GM12878 (cell line): ENCODE data around the gene PEX5. TPM values are rescaled to one million over a fixed set of nuclear protein-coding genes. Genes with fewer than 3 reads are reported as not detected.

Experiments used
- ATAC-seq: fragments of 200-7000 bp; cut with Tn5 transposase; 3 replicates; pipeline ENCODE4 v1.9.1; 2020; ENCODE audit warnings: mild to moderate bottlenecking, moderate library complexity
- BruUV-seq: library from RNA; stranded (reverse); fragments of 400-500 nt; replicated peaks from 2 replicates; lab custom pipeline; 2021; lab: Mats Ljungman, UMichigan
- CTCF ChIA-PET: fragments of 300-600 bp; sonication (Branson Sonifier 250); formaldehyde crosslinking; extraction: SDS; loops from one replicate; lab custom pipeline; 2021; ENCODE audit warnings: inconsistent platforms; lab: Yijun Ruan, JAX
- POLR2A ChIA-PET: fragments of 350-600 bp; formaldehyde crosslinking; extraction: SDS; loops from one replicate; lab custom pipeline; 2021; ENCODE audit warnings: inconsistent platforms; lab: Charles Lee
- RAD21 ChIA-PET: fragments of 300-600 bp; sonication (Branson Sonifier 250); formaldehyde crosslinking; loops from one replicate; lab custom pipeline; 2023; ENCODE audit warnings: antibody characterized with exemption; ENCODE audit not compliant: unreplicated experiment; lab: Charles Lee
- SMC1A ChIA-PET: fragments of 300-600 bp; sonication (Branson Sonifier 250); formaldehyde crosslinking; loops from one replicate; lab custom pipeline; 2023; ENCODE audit not compliant: unreplicated experiment, uncharacterized antibody; lab: Charles Lee
- DNase-seq: peaks from one replicate; pipeline ENCODE4 v3.0.0-alpha.2; 2011; ENCODE audit warnings: low read depth, low spot score
- FAIRE-seq: peaks from 3 replicates; lab custom pipeline; 2011; peaks lifted over from hg19 to GRCh38; lab: Jason Lieb, UNC
- H2AFZ ChIP-seq: 2 replicates; pipeline ENCODE4 v1.6.0; 2011; ENCODE audit warnings: low read depth, low read length, control low read depth; ENCODE audit not compliant: control insufficient read depth
- H3K27ac ChIP-seq: 2 replicates; pipeline ENCODE4 v1.5.1; 2011; ENCODE audit warnings: control low read depth; ENCODE audit not compliant: control insufficient read depth, insufficient read depth
- H3K27me3 ChIP-seq, 2 experiments: replicated peaks in 1 of 2; 2 replicates each; pipeline versions ENCODE4 v1.6.0 to v1.6.1; 2011; ENCODE audit warnings: low read length in 1 of 2; ENCODE audit not compliant: control insufficient read depth in 2 of 2, insufficient read depth in 2 of 2
- H3K36me3 ChIP-seq, 2 experiments: 2 replicates each; pipeline ENCODE4 v1.5.1; 2011; ENCODE audit warnings: low read length in 1 of 2; ENCODE audit not compliant: control insufficient read depth in 2 of 2, insufficient read depth in 2 of 2
- H3K4me1 ChIP-seq: 2 replicates; pipeline ENCODE4 v1.6.1; 2011; ENCODE audit warnings: mild to moderate bottlenecking, low read length, moderate library complexity, mixed read lengths; ENCODE audit not compliant: control insufficient read depth, insufficient read depth
- H3K4me2 ChIP-seq: 2 replicates; pipeline ENCODE4 v1.6.0; 2011; ENCODE audit warnings: control low read depth; ENCODE audit not compliant: control insufficient read depth, insufficient read depth
- H3K4me3 ChIP-seq: fragments of 200-600 bp; sonication (generic); 2 replicates; pipeline ENCODE4 v1.5.1; 2016
- H3K79me2 ChIP-seq: 2 replicates; pipeline ENCODE4 v1.6.0; 2011; ENCODE audit warnings: low read length; ENCODE audit not compliant: control insufficient read depth, insufficient read depth
- H3K9ac ChIP-seq: 2 replicates; pipeline ENCODE4 v1.8.0; 2011; ENCODE audit warnings: low read length, control low read depth, mixed read lengths; ENCODE audit not compliant: control insufficient read depth, insufficient read depth
- H3K9me3 ChIP-seq: replicated peaks from 3 replicates; pipeline ENCODE4 v1.5.1; 2011; ENCODE audit warnings: mild to moderate bottlenecking, low read length; ENCODE audit not compliant: control insufficient read depth, insufficient read depth
- H4K20me1 ChIP-seq: 2 replicates; pipeline ENCODE4 v1.6.0; 2011; ENCODE audit not compliant: control insufficient read depth, insufficient read depth
- HDAC6 ChIP-seq: fragments of 200-600 bp; sonication (generic); IDR thresholded peaks from one replicate; pipeline ENCODE4 v1.8.0; 2017; ENCODE audit warnings: antibody characterized with exemption; ENCODE audit not compliant: unreplicated experiment
- POLR2AphosphoS2 ChIP-seq: IDR thresholded peaks from 2 replicates; pipeline ENCODE4 v1.6.1; 2011; ENCODE audit warnings: low read depth, mild to moderate bottlenecking, low read length, improper control_type of control experiment, moderate library complexity
- SMAD1 ChIP-seq: fragments of 450-650 bp; IDR thresholded peaks from 2 replicates; pipeline ENCODE4 v1.6.1; 2018; ENCODE audit warnings: mild to moderate bottlenecking, low read depth; ENCODE audit not compliant: partially characterized antibody
- TAF1 ChIP-seq: IDR thresholded peaks from 2 replicates; pipeline ENCODE4 v1.6.1; 2011; ENCODE audit warnings: mild to moderate bottlenecking, low read depth, low read length, borderline replicate concordance
- TCF3 ChIP-seq: IDR thresholded peaks from 2 replicates; pipeline ENCODE4 v1.6.1; 2012; ENCODE audit warnings: low read depth, mild to moderate bottlenecking, low read length, borderline replicate concordance; ENCODE audit not compliant: insufficient read depth
- WGBS: methylation state at CpG from one replicate; pipeline ENCODE4 v1.1.6; 2016; ENCODE audit warnings: low lambda C conversion rate; ENCODE audit not compliant: insufficient replicate concordance, insufficient coverage; ENCODE audit errors: missing lambda C conversion rate; 5-methylcytosine and 5-hydroxymethylcytosine counted together
- in situ Hi-C: fragments of 300-500 bp; cut with MboI; formaldehyde crosslinking; loops from 9 replicates; pipeline ENCODE4 v1.14.3; 2018; ENCODE audit warnings: mixed read lengths
- intact Hi-C: fragments of 100-400 bp; cut with micrococcal nuclease; formaldehyde crosslinking; loops from one replicate; pipeline ENCODE4 v1.14.2; 2022; ENCODE audit not compliant: unreplicated experiment
- polyA plus RNA-seq, 11 experiments: library from polyadenylated mRNA; depleted of rRNA in 4 of 11; unstranded in 6 of 11; stranded (reverse) in 5 of 11; fragments of >200 nt; fragmentation: Nextera tagmentation in 4 of 11; fragmentation: Illumina TruSeq in 1 of 11; extraction: Ambion mirVana in 4 of 11; extraction: Trizol in 1 of 11; gene quantifications; 1 replicate in 1 of 11; 2 replicates in 10 of 11; pipeline versions ENCODE4 v1.2.1 to v1.2.3, GENCODE V29; 2011 to 2016; ENCODE audit warnings: inconsistent platforms in 2 of 11, missing spikeins in 2 of 11, low read depth in 1 of 11
- total RNA-seq, 4 experiments: library from RNA; depleted of rRNA in 3 of 4; stranded (reverse); fragments of >200 nt in 3 of 4; fragmentation: Illumina TruSeq in 1 of 4; extraction: Trizol in 1 of 4; gene quantifications; 2 replicates each; pipeline versions ENCODE4 v1.2.1 to v1.2.3, GENCODE V29; 2013 to 2021
- TF ChIP-seq, protein P1 (sequence below): IDR thresholded peaks from 2 replicates; pipeline ENCODE4 v1.6.1; 2011; ENCODE audit warnings: borderline replicate concordance, low read depth, mild to moderate bottlenecking, moderate library complexity, low read length; ENCODE audit not compliant: insufficient read depth, poor library complexity, severe bottlenecking

PEX5 gene
- total and polyA plus RNA-seq, 10 of the 15 experiments (the other 5 are each of a cell fraction or from before 2014, with no cell fraction given), result 1.3 to 31.9 (median 13.1) TPM

DNA sequence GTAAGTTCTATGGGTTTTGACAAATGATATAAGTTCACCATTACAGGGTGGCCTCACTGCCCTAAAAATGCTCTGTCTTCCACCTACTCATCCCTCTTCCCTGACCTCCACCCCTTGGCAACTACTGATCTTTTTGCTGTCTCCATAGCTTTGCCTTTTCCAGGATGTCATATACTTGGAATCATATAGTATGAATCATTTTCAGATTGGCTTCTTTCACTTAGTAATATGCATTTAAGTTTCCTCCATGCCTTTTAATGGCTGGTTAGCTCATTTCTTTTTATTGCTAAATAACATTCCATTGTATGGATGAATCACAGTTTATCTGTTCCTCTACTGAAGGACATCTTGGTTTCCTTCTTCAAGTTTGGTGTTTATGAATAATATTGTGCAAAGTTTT, 14.0 kb upstream of the PEX5 start (continued):
- TF ChIP-seq SMAD1 (no peak), POLR2AphosphoS2 (no peak)

DNA sequence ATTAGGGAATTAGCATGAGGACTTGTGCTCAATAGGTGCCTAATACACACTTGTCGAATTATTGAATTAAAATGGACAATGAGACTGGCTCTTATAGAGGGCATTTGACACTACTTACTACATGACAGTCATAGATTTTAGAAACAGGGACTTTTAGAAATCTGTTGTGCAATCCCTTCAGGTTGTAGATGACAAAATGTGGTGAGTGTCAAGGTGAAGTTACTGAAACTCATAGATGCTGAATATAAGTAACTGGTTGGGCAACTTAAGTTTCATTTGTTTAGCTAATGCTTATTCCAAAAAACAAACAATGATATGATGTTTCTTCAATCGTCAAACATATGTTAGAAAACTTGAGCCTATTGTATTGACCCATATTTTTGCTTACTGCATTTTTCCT, 12.9 kb upstream of the PEX5 start:
- Histone ChIP-seq H3K4me3 (no peak overlapping the region), H3K27me3 (no peaks in the 10 kb centered on the region), H3K27ac (no peak overlapping the region), H3K36me3 (no peaks in the 10 kb centered on the region), H3K9me3 (peaks cover 2% of the 10 kb centered on the region; the same call in 1 of the 3 replicates), H3K79me2 (no peaks in the 10 kb centered on the region), H2AFZ (no peak overlapping the region), H3K9ac (no peak overlapping the region), H3K4me2 (no peak overlapping the region), H3K4me1 (no peaks in the 10 kb centered on the region), H4K20me1 (no peaks in the 10 kb centered on the region)
- ChIA-PET RAD21 (no interaction called here), SMC1A (no interaction called here), CTCF (no interaction called here), POLR2A (no interaction called here)
- ATAC-seq, result no peak
- in situ Hi-C loops (no loop called here), intact Hi-C loops (no loop called here)
- whole genome bisulfite sequencing, result 0% methylated on average over 2 of the region's 2 CpGs
- no peak for FAIRE-seq
- no peak for DNase-seq
- no TSS peak for BruUV-seq
- TF ChIP-seq TAF1 (no peak), HDAC6 (no peak), TCF3 (no peak)
- TF ChIP-seq, protein P1, sequence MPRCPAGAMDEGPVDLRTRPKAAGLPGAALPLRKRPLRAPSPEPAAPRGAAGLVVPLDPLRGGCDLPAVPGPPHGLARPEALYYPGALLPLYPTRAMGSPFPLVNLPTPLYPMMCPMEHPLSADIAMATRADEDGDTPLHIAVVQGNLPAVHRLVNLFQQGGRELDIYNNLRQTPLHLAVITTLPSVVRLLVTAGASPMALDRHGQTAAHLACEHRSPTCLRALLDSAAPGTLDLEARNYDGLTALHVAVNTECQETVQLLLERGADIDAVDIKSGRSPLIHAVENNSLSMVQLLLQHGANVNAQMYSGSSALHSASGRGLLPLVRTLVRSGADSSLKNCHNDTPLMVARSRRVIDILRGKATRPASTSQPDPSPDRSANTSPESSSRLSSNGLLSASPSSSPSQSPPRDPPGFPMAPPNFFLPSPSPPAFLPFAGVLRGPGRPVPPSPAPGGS, result no peak
